HepG2 (cell line): ENCODE data around the gene CTRL. TPM values are rescaled to one million over a fixed set of nuclear protein-coding genes. Genes with fewer than 3 reads are reported as not detected.
A peak's percentile ranks its signal among the peaks of the same experiment; 100 is the strongest.

Experiments used
- BRD4 ChIP-seq: sonication (generic); formaldehyde crosslinking; IDR thresholded peaks from 2 replicates; pipeline ENCODE4 v1.4.0; 2020; ENCODE audit warnings: missing genetic modification reagents
- CHCHD3 ChIP-seq: sonication (generic); formaldehyde crosslinking; IDR thresholded peaks from 2 replicates; pipeline ENCODE4 v1.8.0; 2022; ENCODE audit warnings: mild to moderate bottlenecking, missing genetic modification reagents, moderate library complexity
- DBP ChIP-seq: sonication (generic); formaldehyde crosslinking; IDR thresholded peaks from 2 replicates; pipeline ENCODE4 v1.4.0; 2020; ENCODE audit warnings: missing genetic modification reagents; ENCODE audit errors: not compliant biosample characterization
- ETV5 ChIP-seq: IDR thresholded peaks from 2 replicates; pipeline ENCODE4 v1.6.1; 2018; ENCODE audit warnings: missing biosample characterization, missing genetic modification reagents, inconsistent platforms, borderline replicate concordance
- HMGA1 ChIP-seq: sonication (generic); formaldehyde crosslinking; conservative IDR thresholded peaks from 2 replicates; pipeline ENCODE4 v1.4.0; 2020; ENCODE audit warnings: missing genetic modification reagents
- IRF9 ChIP-seq: sonication (generic); formaldehyde crosslinking; IDR thresholded peaks from 2 replicates; pipeline ENCODE4 v1.8.0; 2022; ENCODE audit warnings: missing genetic modification reagents, mild to moderate bottlenecking, borderline replicate concordance
- NAIF1 ChIP-seq: sonication (generic); formaldehyde crosslinking; IDR thresholded peaks from 2 replicates; pipeline ENCODE4 v1.5.0; 2020; ENCODE audit warnings: mild to moderate bottlenecking, missing genetic modification reagents, borderline replicate concordance
- NFIB ChIP-seq: sonication (generic); formaldehyde crosslinking; IDR thresholded peaks from 2 replicates; pipeline ENCODE4 v1.9.0; 2021; ENCODE audit warnings: missing genetic modification reagents, mild to moderate bottlenecking, borderline replicate concordance
- PTBP1 ChIP-seq: fragments of 200-400 bp; formaldehyde crosslinking; IDR thresholded peaks from 2 replicates; pipeline ENCODE4 v1.6.1; 2018; ENCODE audit warnings: low read length, low read depth; ENCODE audit not compliant: poor library complexity, severe bottlenecking
- RAD21 ChIP-seq: fragments of 450-650 bp; formaldehyde crosslinking; IDR thresholded peaks from 2 replicates; pipeline ENCODE4 v1.5.0; 2020; ENCODE audit warnings: mild to moderate bottlenecking
- SIN3B ChIP-seq: fragments of 150-350 bp; IDR thresholded peaks from 2 replicates; pipeline ENCODE4 v1.6.1; 2014; ENCODE audit warnings: low read length
- SRY ChIP-seq: sonication (generic); formaldehyde crosslinking; IDR thresholded peaks from 2 replicates; pipeline ENCODE4 v1.8.0; 2022; ENCODE audit warnings: mild to moderate bottlenecking, missing genetic modification reagents
- SYNCRIP ChIP-seq: fragments of 200-400 bp; formaldehyde crosslinking; IDR thresholded peaks from 2 replicates; pipeline ENCODE4 v1.6.1; 2018; ENCODE audit warnings: mild to moderate bottlenecking, low read depth, low read length; ENCODE audit not compliant: insufficient read depth
- TEAD2 ChIP-seq: sonication (generic); formaldehyde crosslinking; IDR thresholded peaks from 2 replicates; pipeline ENCODE4 v1.9.0; 2021; ENCODE audit warnings: missing genetic modification reagents
- YEATS2 ChIP-seq: sonication (generic); formaldehyde crosslinking; IDR thresholded peaks from 2 replicates; pipeline ENCODE4 v1.4.0; 2020; ENCODE audit warnings: missing genetic modification reagents, borderline replicate concordance
- ZFP82 ChIP-seq: sonication (generic); formaldehyde crosslinking; IDR thresholded peaks from 2 replicates; pipeline ENCODE4 v1.5.1; 2020; ENCODE audit warnings: mild to moderate bottlenecking, missing genetic modification reagents, borderline replicate concordance
- ZIK1 ChIP-seq: sonication (generic); formaldehyde crosslinking; IDR thresholded peaks from 2 replicates; pipeline ENCODE4 v1.5.0; 2020; ENCODE audit warnings: mild to moderate bottlenecking, low read depth, missing genetic modification reagents, borderline replicate concordance
- ZNF276 ChIP-seq: sonication (generic); formaldehyde crosslinking; IDR thresholded peaks from 2 replicates; pipeline ENCODE4 v1.4.0; 2020; ENCODE audit warnings: mild to moderate bottlenecking, low read depth, missing genetic modification reagents
- ZNF460 ChIP-seq: sonication (generic); formaldehyde crosslinking; IDR thresholded peaks from 2 replicates; pipeline ENCODE4 v1.5.1; 2020; ENCODE audit warnings: missing genetic modification reagents, mild to moderate bottlenecking, borderline replicate concordance
- ZNF562 ChIP-seq: sonication (generic); formaldehyde crosslinking; IDR thresholded peaks from 2 replicates; pipeline ENCODE4 v1.8.0; 2022; ENCODE audit warnings: missing genetic modification reagents, borderline replicate concordance
- ZNF7 ChIP-seq: IDR thresholded peaks from 2 replicates; pipeline ENCODE4 v1.6.1; 2016; ENCODE audit warnings: missing biosample characterization, missing genetic modification reagents
- ZNF713 ChIP-seq: sonication (generic); formaldehyde crosslinking; IDR thresholded peaks from 2 replicates; pipeline ENCODE4 v1.4.0; 2020; ENCODE audit warnings: mild to moderate bottlenecking, missing genetic modification reagents
- ZNF883 ChIP-seq: sonication (generic); formaldehyde crosslinking; IDR thresholded peaks from 2 replicates; pipeline ENCODE4 v1.5.1; 2020; ENCODE audit warnings: mild to moderate bottlenecking, missing genetic modification reagents; ENCODE audit errors: not compliant biosample characterization
- ZSCAN5A ChIP-seq: sonication (generic); formaldehyde crosslinking; IDR thresholded peaks from 2 replicates; pipeline ENCODE4 v1.8.0; 2022; ENCODE audit warnings: mild to moderate bottlenecking, missing genetic modification reagents, borderline replicate concordance
- ZSCAN9 ChIP-seq: IDR thresholded peaks from 2 replicates; pipeline ENCODE4 v1.6.1; 2016; ENCODE audit warnings: borderline replicate concordance
- polyA plus RNA-seq, 8 experiments: library from polyadenylated mRNA; depleted of rRNA in 3 of 8; stranded (reverse) in 7 of 8; unstranded in 1 of 8; fragments of >200 nt; fragmentation: Illumina TruSeq in 4 of 8; extraction: Trizol in 4 of 8; gene quantifications; 2 replicates each; pipeline versions ENCODE4 v1.2.1 to v1.2.3, GENCODE V29; 2011 to 2016; ENCODE audit warnings: low read depth in 4 of 8, missing spikeins in 1 of 8, mixed read lengths in 1 of 8; ENCODE audit not compliant: insufficient read depth in 1 of 8
- total RNA-seq, 5 experiments: library from RNA; depleted of rRNA; stranded (reverse); fragments of >200 nt; fragmentation: Illumina TruSeq; extraction: Trizol; gene quantifications; 2 replicates each; pipeline ENCODE4 v1.2.3, GENCODE V29; 2016; ENCODE audit warnings: low read depth in 1 of 5

CTRL gene
- total and polyA plus RNA-seq, 2 of the 13 experiments (the other 11 are each of a cell fraction or from before 2014, with no cell fraction given) = 1.9 to 2.7 TPM

- TF ChIP-seq RAD21 (peak; percentile 67), CHCHD3 (CRISPR knock-in tag) (peak; percentile 94; the same call in 1 of the 2 replicates), SIN3B (0 out of 2 replicates have a peak, but pooled peaks have one; percentile 13), IRF9 (no peak), NFIB (CRISPR knock-in tag) (no peak), NAIF1 (0 out of 2 replicates have a peak, but pooled peaks have one; percentile 33), ZFP82 (peak; percentile 60; the same call in 1 of the 2 replicates), ZSCAN5A (no peak), ZIK1 (CRISPR knock-in tag) (peak; percentile 23; the same call in 1 of the 2 replicates), ZNF460 (no peak), SYNCRIP (no peak), ZNF713 (CRISPR knock-in tag) (no peak), SRY (peak; percentile 78; the same call in 1 of the 2 replicates), ZSCAN9 (no peak), YEATS2 (CRISPR knock-in tag) (no peak), PTBP1 (no peak), ZNF883 (CRISPR knock-in tag) (peak; percentile 57), BRD4 (CRISPR knock-in tag) (peak; percentile 83), TEAD2 (CRISPR knock-in tag) (peak; percentile 53; the same call in 1 of the 2 replicates), ZNF562 (CRISPR knock-in tag) (no peak), HMGA1 (no peak), ZNF7 (CRISPR knock-in tag) (no peak), ZNF276 (peak; percentile 60; the same call in 1 of the 2 replicates), DBP (CRISPR knock-in tag) (no peak), ETV5 (CRISPR knock-in tag) (0 out of 2 replicates have a peak, but pooled peaks have one; percentile 20)
These were observed 38.5 kb downstream of the CTRL start, which contains the start of gene PSKH1 (continued) for GRCh38 chr16:67892899-67893742.
